GM12892 (cell line): ENCODE data around the gene UBE3A.

Experiments
- POLR2A ChIP-seq: IDR thresholded peaks from 2 replicates; pipeline ENCODE4 v1.6.1; 2011; ENCODE audit warnings: low read depth, low read length, control low read depth
- POLR2AphosphoS5 ChIP-seq: IDR thresholded peaks from 2 replicates; pipeline ENCODE4 v1.6.1; 2011; ENCODE audit warnings: low read depth, low read length, control low read depth

GRCh38 chr15:25469377-25469776 is 30.6 kb upstream of the UBE3A start:
- TF ChIP-seq POLR2A (no peak), POLR2AphosphoS5 (no peak)
